AG04449 (cell line): Measurements from ENCODE around the gene TNFRSF21.

Experiments used
- CTCF ChIA-PET: fragments of 350-600 bp; formaldehyde crosslinking; extraction: SDS; loops from one replicate; lab custom pipeline; 2021; ENCODE audit warnings: antibody characterized with exemption; lab: Yijun Ruan, JAX
- POLR2A ChIA-PET: fragments of 400-600, 350-600 bp; formaldehyde crosslinking; extraction: SDS; loops from one replicate; lab custom pipeline; 2020; ENCODE audit warnings: antibody characterized with exemption, inconsistent platforms; lab: Yijun Ruan, JAX
- DNase-seq: peaks from one replicate; pipeline ENCODE4 v3.0.0-alpha.2; 2010; ENCODE audit warnings: low read depth, low spot score
- H3K4me3 ChIP-seq: 2 replicates; pipeline ENCODE4 v1.5.1; 2011; ENCODE audit warnings: low read depth, mild to moderate bottlenecking, control low read depth, low read length
- TF ChIP-seq, protein P1 (sequence below): IDR thresholded peaks from one replicate; pipeline ENCODE4 v1.5.1; 2011; ENCODE audit warnings: mild to moderate bottlenecking, moderate library complexity, low read length, control low read depth, inconsistent platforms; ENCODE audit not compliant: insufficient read depth; ENCODE audit errors: missing control alignments

TNFRSF21 gene

DNA sequence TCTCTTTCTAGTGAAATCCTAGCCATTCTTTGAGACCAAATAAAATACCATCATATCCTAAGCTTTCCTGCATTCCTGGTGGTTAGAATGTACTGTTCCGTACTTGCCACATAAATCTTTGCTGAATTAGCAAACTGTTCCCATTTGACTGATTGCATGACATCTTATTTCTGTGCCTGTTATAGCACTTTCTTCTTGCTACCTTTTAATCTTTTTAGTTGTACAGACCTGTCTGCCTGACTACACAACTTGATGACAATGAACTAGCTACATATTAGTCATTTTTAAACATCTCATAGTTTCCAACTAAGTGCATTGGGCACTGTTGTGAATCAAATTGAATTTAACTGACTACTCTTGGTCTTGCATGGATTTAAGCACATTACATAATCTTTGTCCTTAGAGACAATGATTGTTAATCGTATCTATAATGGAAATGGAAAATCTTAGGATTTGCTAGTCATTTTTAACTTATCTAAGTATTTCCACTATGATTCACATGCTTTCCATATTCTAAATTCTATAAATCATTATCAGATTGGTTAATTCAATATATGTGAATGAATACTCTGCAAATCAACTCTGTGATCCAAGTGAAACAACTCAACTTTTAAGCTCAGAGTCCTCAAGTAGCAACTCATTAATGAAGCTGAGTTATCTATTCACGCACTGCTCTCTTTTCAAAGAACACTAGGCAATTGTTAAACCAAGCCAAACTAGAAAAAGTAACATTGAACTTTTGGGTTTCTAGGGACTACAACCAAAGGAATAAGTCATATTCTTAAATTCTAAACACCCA, 109.0 kb downstream of the TNFRSF21 start:
- DNase-seq, result no peak
- H3K4me3 ChIP-seq, result no peak overlapping the region
- TF ChIP-seq, protein P1, sequence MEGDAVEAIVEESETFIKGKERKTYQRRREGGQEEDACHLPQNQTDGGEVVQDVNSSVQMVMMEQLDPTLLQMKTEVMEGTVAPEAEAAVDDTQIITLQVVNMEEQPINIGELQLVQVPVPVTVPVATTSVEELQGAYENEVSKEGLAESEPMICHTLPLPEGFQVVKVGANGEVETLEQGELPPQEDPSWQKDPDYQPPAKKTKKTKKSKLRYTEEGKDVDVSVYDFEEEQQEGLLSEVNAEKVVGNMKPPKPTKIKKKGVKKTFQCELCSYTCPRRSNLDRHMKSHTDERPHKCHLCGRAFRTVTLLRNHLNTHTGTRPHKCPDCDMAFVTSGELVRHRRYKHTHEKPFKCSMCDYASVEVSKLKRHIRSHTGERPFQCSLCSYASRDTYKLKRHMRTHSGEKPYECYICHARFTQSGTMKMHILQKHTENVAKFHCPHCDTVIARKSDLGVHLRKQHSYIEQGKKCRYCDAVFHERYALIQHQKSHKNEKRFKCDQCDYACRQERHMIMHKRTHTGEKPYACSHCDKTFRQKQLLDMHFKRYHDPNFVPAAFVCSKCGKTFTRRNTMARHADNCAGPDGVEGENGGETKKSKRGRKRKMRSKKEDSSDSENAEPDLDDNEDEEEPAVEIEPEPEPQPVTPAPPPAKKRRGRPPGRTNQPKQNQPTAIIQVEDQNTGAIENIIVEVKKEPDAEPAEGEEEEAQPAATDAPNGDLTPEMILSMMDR, result no peak
- ChIA-PET POLR2A (no interaction called here), CTCF (no interaction called here)

DNA sequence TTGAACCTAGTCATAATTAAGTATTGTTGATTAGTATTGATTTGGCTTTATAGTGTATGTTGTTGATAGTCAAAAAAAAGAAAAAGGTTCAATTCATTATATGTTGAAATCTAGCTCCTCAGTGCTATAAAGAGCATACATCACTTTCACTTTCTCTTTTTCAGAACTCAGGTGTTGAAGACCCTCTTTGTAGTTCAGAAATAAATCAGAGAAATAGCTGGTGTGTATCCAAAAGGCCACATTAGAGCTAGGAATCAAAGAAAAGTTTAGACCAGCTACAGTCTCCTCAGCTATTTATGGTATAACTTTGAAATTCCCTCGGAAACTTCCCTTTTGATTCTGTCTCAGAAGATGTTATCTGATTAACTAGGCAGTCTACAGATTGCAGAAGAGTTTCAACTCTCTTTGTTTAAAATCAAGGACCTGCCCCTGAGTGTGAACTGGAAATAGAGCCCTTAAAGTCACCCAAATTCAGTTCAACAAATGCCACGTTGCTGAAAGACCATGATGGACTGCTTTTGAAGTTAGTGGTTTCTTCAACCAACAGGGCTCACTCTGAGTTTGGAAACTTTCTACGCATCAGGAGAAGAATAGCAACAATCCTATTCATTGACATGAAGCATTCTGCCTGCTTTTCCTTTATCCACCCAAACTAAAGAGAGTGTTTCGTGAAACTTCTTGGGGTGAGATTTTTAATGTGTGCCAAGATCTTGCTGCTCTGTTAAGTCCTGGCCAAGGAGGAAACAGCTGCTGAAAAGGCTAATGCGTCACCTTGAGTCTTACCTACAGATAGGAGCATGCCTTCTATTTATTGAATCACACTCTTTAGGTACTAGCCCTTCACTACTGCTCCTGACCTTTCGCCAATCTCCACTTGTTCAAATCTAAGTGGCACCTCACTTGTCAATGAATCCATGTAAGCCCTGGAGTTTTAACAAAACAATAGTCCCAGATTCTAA, 111.7 kb downstream of the TNFRSF21 start:
- DNase-seq, result no peak
- H3K4me3 ChIP-seq, result no peak overlapping the region
- CTCF ChIA-PET, result interaction anchor here (0.9 kb wide), 1 partner anchor 13 kb away, joined by 3 read pairs; no protein-coding TSS in a partner anchor
- TF ChIP-seq, protein P1, result no peak
- POLR2A ChIA-PET, result no interaction called here

DNA sequence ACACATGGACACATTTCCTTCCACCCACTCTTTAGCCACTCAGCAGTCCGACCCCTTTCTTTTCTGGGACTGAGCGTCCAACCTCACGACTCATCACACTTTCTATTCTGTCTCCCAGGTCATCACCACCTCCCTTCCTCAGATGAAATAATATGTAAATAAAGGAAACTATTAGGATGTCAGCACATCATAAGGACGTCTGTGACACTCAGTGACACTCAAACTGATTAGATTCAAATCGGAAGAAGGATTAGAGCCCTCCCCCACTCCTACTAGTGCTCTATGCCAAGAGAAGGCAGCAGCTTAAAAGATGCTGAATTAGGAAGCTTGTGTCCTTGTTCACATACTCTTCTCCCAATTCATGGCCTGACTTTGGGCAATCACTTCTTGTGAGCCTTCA, 113.6 kb downstream of the TNFRSF21 start:
- H3K4me3 ChIP-seq, result no peak overlapping the region
- TF ChIP-seq, protein P1, result no peak
- CTCF ChIA-PET, result no interaction called here
- no peak for DNase-seq
- POLR2A ChIA-PET, result no interaction called here

DNA sequence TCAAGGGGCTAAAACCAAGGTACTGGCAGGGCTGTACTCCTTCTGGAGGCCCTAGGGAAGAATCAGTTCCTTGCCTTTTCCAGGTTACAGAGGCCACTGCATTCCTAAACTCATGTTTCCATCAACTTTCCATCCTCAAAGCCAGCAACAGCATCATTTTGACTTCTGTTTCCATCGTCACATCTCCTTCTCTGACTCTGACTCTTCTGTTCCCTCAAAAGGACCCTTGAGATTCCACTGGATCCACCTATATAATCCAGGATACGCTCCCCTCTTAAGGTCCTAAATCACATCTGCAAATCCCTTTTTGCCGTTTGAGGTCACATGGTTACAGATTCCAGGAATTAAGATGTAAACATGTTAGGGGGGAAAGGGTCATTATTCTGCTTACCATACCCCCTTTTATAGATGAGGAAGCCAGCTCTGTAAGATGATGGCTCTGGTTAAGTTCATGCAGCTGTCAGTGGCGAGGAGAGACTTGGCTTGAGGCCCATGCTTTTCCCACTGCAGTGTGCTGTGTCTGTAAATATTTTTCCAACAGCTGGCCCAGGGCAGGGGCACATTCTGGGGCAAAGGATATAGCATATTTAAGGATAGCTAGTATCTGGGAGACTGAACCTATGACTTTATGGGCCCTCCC, 114.6 kb downstream of the TNFRSF21 start:
- DNase-seq, result no peak
- CTCF ChIA-PET, result no interaction called here

DNA sequence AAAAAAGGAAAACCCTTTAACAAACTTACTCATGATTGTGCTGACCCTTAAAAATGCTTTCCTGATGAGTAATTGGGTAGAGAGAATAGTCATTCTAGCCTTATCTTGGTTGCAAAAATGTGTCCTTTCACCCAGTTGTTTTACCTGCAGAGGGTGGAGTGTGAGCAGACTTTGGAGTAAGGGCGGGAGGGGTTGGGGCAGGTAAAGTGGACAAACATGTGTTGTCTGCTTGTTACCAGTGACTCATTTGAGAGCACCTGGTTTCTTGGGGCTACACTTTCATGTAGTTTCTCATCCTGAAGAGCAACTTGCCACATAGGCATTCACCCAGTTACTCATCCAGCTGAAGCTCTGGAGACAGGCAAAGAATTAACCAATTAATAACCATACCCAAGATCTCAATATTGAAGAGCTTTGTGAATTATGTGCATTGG, 121.1 kb downstream of the TNFRSF21 start:
- no peak overlapping the region for H3K4me3 ChIP-seq
- ChIA-PET POLR2A (interaction anchor here (0.6 to 1.1 kb wide), 2 partner anchors 21 to 87 kb away, joined by 3 read pairs; no protein-coding TSS in a partner anchor), CTCF (interaction anchor here (1.3 kb wide), 1 partner anchor 91 kb away, joined by 3 read pairs; no protein-coding TSS in a partner anchor)
- TF ChIP-seq, protein P1, result no peak
- no peak for DNase-seq

More for the DNA sequence above, 114.6 kb downstream of the TNFRSF21 start:
- TF ChIP-seq, protein P1, result no peak
- H3K4me3 ChIP-seq, result no peak overlapping the region
- POLR2A ChIA-PET, result no interaction called here
